WTC11 (cell line): ENCODE measurements around the gene ENTPD6. TPM values are rescaled to one million over a fixed set of nuclear protein-coding genes. Genes with fewer than 3 reads are reported as not detected.

Experiments used
- ATAC-seq: fragments of 200-7000 bp; cut with Tn5 transposase; 2 replicates; pipeline ENCODE4 v1.10.0; 2021; ENCODE audit warnings: mild to moderate bottlenecking, moderate library complexity
- CTCF ChIA-PET: fragments of 300-600 bp; sonication (Branson Sonifier 250); formaldehyde crosslinking; loops from one replicate; lab custom pipeline; 2021; ENCODE audit warnings: antibody characterized with exemption; lab: Charles Lee
- POLR2A ChIA-PET: fragments of 350-600 bp; sonication (Branson Sonifier 250); formaldehyde crosslinking; loops from one replicate; lab custom pipeline; 2021; ENCODE audit warnings: antibody characterized with exemption; lab: Charles Lee
- DNase-seq: peaks from one replicate; pipeline ENCODE4 v3.0.0; 2021; ENCODE audit warnings: low spot score
- H3K27ac Mint-ChIP-seq: 2 replicates; pipeline ENCODE4 v1.8.0; 2021; ENCODE audit warnings: mixed read lengths
- H3K27me3 Mint-ChIP-seq: 2 replicates; pipeline ENCODE4 v1.8.0; 2021; ENCODE audit warnings: low read depth, mild to moderate bottlenecking, moderate library complexity, mixed read lengths
- H3K36me3 Mint-ChIP-seq: 2 replicates; pipeline ENCODE4 v1.8.0; 2021; ENCODE audit warnings: mixed read lengths
- H3K4me1 Mint-ChIP-seq: 2 replicates; pipeline ENCODE4 v1.8.0; 2022; ENCODE audit warnings: mixed read lengths
- H3K4me3 Mint-ChIP-seq: 2 replicates; pipeline ENCODE4 v1.8.0; 2021; ENCODE audit warnings: mild to moderate bottlenecking, moderate library complexity, mixed read lengths
- H3K9me3 Mint-ChIP-seq: 2 replicates; pipeline ENCODE4 v1.8.0; 2021; ENCODE audit warnings: mixed read lengths
- ATF2 ChIP-seq: sonication (generic); formaldehyde crosslinking; IDR thresholded peaks from 2 replicates; pipeline ENCODE4 v1.8.1; 2022; ENCODE audit warnings: low read depth, missing genetic modification reagents, borderline replicate concordance
- ELF4 ChIP-seq: sonication (generic); formaldehyde crosslinking; IDR thresholded peaks from 2 replicates; pipeline ENCODE4 v1.8.1; 2022; ENCODE audit warnings: low read depth, mild to moderate bottlenecking, moderate library complexity, missing genetic modification reagents
- ETV6 ChIP-seq: sonication (generic); formaldehyde crosslinking; IDR thresholded peaks from 2 replicates; pipeline ENCODE4 v1.8.1; 2022; ENCODE audit warnings: mild to moderate bottlenecking, missing genetic modification reagents
- FOXJ3 ChIP-seq: sonication (generic); formaldehyde crosslinking; IDR thresholded peaks from 2 replicates; pipeline ENCODE4 v1.9.0; 2021; ENCODE audit warnings: missing genetic modification reagents, mild to moderate bottlenecking, borderline replicate concordance
- MXD4 ChIP-seq: fragments of 250-450 bp; sonication (Bioruptor Pico); IDR thresholded peaks from 2 replicates; pipeline ENCODE4 v1.8.0; 2021; ENCODE audit warnings: mild to moderate bottlenecking, moderate library complexity, borderline replicate concordance
- NR1H2 ChIP-seq: sonication (generic); formaldehyde crosslinking; IDR thresholded peaks from 2 replicates; pipeline ENCODE4 v1.9.0; 2021; ENCODE audit warnings: mild to moderate bottlenecking, moderate library complexity, missing genetic modification reagents
- NR2C2 ChIP-seq: sonication (generic); formaldehyde crosslinking; IDR thresholded peaks from 2 replicates; pipeline ENCODE4 v1.8.0; 2022; ENCODE audit warnings: mild to moderate bottlenecking, missing genetic modification reagents
- PREB ChIP-seq: sonication (generic); formaldehyde crosslinking; IDR thresholded peaks from 2 replicates; pipeline ENCODE4 v1.8.1; 2022; ENCODE audit warnings: mild to moderate bottlenecking, missing genetic modification reagents, moderate library complexity, borderline replicate concordance
- PRRX2 ChIP-seq: fragments of 250-450 bp; sonication (Bioruptor Pico); IDR thresholded peaks from 2 replicates; pipeline ENCODE4 v1.8.0; 2021; ENCODE audit warnings: mild to moderate bottlenecking
- ZNF219 ChIP-seq: sonication (generic); formaldehyde crosslinking; IDR thresholded peaks from 2 replicates; pipeline ENCODE4 v1.8.0; 2023; ENCODE audit warnings: missing genetic modification reagents, mild to moderate bottlenecking, borderline replicate concordance
- ZNF281 ChIP-seq: sonication (generic); formaldehyde crosslinking; IDR thresholded peaks from 2 replicates; pipeline ENCODE4 v1.8.0; 2023; ENCODE audit warnings: mild to moderate bottlenecking, missing genetic modification reagents
- ZNF416 ChIP-seq: fragments of 250-450 bp; sonication (Bioruptor Pico); IDR thresholded peaks from 2 replicates; pipeline ENCODE4 v1.9.0; 2021; ENCODE audit warnings: mild to moderate bottlenecking, inconsistent platforms
- ZNF425 ChIP-seq: fragments of 250-450 bp; sonication (Bioruptor Pico); conservative IDR thresholded peaks from 2 replicates; pipeline ENCODE4 v1.9.0; 2021; ENCODE audit warnings: mild to moderate bottlenecking
- total RNA-seq: library from RNA; stranded (reverse); gene quantifications from 3 replicates; pipeline ENCODE4 v1.2.3, GENCODE V29; 2021
- TF ChIP-seq, protein P1 (sequence below): sonication (generic); formaldehyde crosslinking; IDR thresholded peaks from 2 replicates; pipeline ENCODE4 v1.8.1; 2022; ENCODE audit warnings: mild to moderate bottlenecking, moderate library complexity, missing genetic modification reagents
- TF ChIP-seq, protein P2 (sequence below): sonication (generic); formaldehyde crosslinking; IDR thresholded peaks from 2 replicates; pipeline ENCODE4 v1.8.0; 2022; ENCODE audit warnings: mild to moderate bottlenecking, missing genetic modification reagents
- TF ChIP-seq, protein P3 (sequence below): sonication (generic); formaldehyde crosslinking; IDR thresholded peaks from 2 replicates; pipeline ENCODE4 v1.8.0; 2022; ENCODE audit warnings: mild to moderate bottlenecking, missing genetic modification reagents
- TF ChIP-seq, protein P4 (sequence below): fragments of 200-600 bp; IDR thresholded peaks from 2 replicates; pipeline ENCODE4 v1.8.0; 2022; ENCODE audit warnings: antibody characterized with exemption

The ENTPD6 gene
- total RNA-seq, 1 experiment from 2014 or later: 56.9 TPM

DNA sequence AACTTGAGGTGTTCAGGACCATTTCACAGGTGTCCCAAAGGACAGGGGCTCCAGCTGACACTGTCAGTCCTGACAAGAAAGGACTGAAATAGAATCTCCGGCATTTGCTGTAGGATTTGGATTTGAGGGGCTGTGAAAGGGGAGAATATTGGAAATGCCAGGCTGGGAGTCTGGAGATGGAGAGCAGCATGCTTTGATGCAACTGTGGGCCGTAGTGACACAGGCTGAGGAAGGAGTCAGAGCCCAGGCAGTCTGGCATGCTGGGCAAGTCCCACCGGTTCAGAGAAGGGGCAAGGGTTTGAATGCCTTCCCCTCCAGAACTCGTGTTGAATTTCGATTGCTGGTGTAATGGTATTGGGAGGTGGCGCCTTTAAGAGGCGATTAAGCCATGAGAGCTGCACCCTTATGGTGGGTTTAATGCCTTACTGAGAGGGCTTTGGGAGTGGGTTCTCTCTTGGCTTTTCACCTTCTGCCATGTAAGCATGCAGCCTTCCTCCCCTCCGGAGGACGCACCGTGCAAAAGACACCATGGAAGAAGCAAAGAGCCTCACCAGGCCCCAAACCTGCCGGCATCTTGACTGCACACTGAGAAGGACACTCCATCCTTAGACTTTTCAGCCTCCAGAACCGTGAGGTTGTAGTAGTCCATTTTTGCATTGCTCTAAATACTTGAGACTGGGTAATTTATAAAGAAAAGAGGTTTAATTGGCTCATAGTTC lies 43.0 kb downstream of the ENTPD6 start (continued):
- TF ChIP-seq, protein P1, sequence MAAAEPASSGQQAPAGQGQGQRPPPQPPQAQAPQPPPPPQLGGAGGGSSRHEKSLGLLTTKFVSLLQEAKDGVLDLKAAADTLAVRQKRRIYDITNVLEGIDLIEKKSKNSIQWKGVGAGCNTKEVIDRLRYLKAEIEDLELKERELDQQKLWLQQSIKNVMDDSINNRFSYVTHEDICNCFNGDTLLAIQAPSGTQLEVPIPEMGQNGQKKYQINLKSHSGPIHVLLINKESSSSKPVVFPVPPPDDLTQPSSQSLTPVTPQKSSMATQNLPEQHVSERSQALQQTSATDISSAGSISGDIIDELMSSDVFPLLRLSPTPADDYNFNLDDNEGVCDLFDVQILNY: no peak
- TF ChIP-seq PREB (CRISPR knock-in tag) (no peak), FOXJ3 (CRISPR knock-in tag) (no peak), ZNF416 (CRISPR knock-in tag) (no peak), NR2C2 (CRISPR knock-in tag) (no peak)

- ATAC-seq (no peak), DNase-seq (no peak)
- CTCF ChIA-PET: no interaction called here
- no peak overlapping the region for H3K27ac Mint-ChIP-seq
- H3K36me3 Mint-ChIP-seq: no peaks in the 10 kb centered on the region
- peaks cover 4% of the 10 kb centered on the region for H3K9me3 Mint-ChIP-seq
- H3K4me3 Mint-ChIP-seq: no peak overlapping the region
- H3K4me1 Mint-ChIP-seq: peaks cover 12% of the 10 kb centered on the region
- TF ChIP-seq ZNF281 (CRISPR knock-in tag) (no peak), NR1H2 (no peak), PRRX2 (CRISPR knock-in tag) (no peak), FOXJ3 (CRISPR knock-in tag) (no peak), ELF4 (CRISPR knock-in tag) (no peak), ATF2 (CRISPR knock-in tag) (no peak), ETV6 (CRISPR knock-in tag) (no peak), ZNF219 (no peak), MXD4 (CRISPR knock-in tag) (no peak), ZNF425 (CRISPR knock-in tag) (no peak)
- TF ChIP-seq, protein P2, sequence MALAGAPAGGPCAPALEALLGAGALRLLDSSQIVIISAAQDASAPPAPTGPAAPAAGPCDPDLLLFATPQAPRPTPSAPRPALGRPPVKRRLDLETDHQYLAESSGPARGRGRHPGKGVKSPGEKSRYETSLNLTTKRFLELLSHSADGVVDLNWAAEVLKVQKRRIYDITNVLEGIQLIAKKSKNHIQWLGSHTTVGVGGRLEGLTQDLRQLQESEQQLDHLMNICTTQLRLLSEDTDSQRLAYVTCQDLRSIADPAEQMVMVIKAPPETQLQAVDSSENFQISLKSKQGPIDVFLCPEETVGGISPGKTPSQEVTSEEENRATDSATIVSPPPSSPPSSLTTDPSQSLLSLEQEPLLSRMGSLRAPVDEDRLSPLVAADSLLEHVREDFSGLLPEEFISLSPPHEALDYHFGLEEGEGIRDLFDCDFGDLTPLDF: no peak
- TF ChIP-seq, protein P3, sequence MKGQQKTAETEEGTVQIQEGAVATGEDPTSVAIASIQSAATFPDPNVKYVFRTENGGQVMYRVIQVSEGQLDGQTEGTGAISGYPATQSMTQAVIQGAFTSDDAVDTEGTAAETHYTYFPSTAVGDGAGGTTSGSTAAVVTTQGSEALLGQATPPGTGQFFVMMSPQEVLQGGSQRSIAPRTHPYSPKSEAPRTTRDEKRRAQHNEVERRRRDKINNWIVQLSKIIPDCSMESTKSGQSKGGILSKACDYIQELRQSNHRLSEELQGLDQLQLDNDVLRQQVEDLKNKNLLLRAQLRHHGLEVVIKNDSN (CRISPR knock-in tag): no peak
- TF ChIP-seq, protein P4, sequence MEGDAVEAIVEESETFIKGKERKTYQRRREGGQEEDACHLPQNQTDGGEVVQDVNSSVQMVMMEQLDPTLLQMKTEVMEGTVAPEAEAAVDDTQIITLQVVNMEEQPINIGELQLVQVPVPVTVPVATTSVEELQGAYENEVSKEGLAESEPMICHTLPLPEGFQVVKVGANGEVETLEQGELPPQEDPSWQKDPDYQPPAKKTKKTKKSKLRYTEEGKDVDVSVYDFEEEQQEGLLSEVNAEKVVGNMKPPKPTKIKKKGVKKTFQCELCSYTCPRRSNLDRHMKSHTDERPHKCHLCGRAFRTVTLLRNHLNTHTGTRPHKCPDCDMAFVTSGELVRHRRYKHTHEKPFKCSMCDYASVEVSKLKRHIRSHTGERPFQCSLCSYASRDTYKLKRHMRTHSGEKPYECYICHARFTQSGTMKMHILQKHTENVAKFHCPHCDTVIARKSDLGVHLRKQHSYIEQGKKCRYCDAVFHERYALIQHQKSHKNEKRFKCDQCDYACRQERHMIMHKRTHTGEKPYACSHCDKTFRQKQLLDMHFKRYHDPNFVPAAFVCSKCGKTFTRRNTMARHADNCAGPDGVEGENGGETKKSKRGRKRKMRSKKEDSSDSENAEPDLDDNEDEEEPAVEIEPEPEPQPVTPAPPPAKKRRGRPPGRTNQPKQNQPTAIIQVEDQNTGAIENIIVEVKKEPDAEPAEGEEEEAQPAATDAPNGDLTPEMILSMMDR: no peak
- TF ChIP-seq, all 79 proteins: peak for 0
- no peaks in the 10 kb centered on the region for H3K27me3 Mint-ChIP-seq
- POLR2A ChIA-PET: no interaction called here
These were observed 44.2 kb downstream of the ENTPD6 start for GRCh38 chr20:25239387-25240370.
